Stimulated activated CD4-positive, alpha-beta T cell treated with anti-CD3 and anti-CD28 coated beads, Interleukin-1b, Interleukin-23, amount 100 ng/mL, for 1 hour (primary cell): ENCODE data around the gene PKD1.

ENCODE experiments used
- DNase-seq, 2 donors: peaks; one replicate each; pipeline ENCODE4 v3.0.0-alpha.2; 2020; ENCODE audit warnings: low read depth in 2 of 2

PKD1 gene

DNA sequence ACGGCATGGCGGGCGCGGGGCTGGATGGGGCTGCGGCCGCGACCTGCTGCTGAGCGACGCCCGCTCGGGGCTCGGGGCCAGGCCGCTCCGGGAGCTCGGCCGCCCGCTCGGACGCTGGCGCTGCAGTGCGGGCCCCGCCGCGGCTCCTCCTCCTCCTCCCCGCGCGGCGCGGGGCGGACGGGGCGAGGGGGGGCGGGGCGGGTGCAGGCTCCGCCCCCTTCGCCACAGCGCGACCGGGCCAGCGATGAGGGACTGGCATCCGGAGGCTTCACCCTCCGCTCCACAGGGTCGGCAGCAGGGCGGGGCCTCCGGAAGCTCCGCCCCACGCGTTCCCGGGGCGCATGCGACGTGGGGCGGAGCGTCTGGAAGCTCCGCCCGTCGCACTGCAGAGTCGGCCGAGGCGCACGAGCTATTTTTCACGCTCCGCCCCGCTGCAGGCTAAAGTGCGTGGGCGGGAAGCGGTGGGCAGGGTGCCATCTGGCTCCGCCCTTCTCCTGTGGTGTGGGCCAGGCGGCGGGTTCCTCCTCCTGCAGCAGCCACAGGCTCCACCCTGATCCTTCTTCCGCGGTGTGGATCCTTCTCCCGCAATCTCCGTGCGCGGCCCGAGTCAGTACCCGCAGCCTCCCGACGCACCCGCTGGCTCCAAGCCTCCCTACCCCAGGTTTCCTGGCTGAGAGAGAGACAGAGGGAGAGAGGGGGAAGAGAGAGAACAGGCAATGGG is at the start of gene PKD1:
Gene PKD1 (minus strand): TSS at position 129 of the 721 bp plus-strand sequence. CDS start 209 bp downstream, outside the sequence.
- peak; percentile 99 for DNase-seq

GRCh38 chr16:2184962-2185361 is 49.3 kb upstream of the PKD1 start:
- DNase-seq: no peak

- no peak for DNase-seq
Measured at GRCh38 chr16:2184346-2184745, 48.6 kb upstream of the PKD1 start.

DNA sequence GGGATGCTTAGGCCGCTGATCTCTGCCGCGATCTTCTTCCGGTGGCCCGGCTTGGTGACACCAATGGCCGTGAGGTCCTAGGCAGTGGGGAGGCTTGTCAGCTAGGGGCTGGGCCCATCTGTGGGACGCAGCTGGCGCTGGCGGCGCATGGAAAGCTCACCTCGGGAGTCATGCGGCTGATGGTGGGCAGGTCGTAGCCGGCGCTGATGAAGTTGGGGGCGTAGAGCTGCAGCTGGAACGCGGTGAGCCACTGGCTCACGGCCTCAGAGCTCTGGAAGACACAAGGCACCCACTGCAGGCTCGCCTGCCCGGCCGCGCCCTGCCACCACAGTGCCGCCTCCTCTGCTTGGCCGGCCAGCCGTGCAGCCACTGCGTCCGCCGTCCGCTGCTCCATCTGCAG is 48.0 kb upstream of the PKD1 start:
- DNase-seq: no peak

DNA sequence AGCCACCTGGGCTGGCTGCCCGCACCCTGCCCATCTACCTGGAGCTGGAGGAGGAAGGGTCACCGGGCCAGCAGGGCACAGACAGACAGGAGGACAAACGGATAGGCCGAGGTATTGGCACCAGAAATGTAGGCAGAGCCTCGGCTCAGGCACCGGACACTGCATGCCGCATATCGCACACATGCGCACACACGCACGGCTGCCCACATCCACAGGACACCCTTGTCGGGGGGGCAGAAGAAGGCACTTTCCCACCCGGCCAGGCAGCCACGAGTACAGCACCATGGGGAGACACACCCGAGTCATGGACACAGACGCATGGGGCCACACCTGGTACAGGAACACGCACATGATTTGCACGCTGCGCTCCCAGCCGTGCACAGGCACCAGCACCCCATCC is 46.3 kb upstream of the PKD1 start:
- no peak for DNase-seq

DNA sequence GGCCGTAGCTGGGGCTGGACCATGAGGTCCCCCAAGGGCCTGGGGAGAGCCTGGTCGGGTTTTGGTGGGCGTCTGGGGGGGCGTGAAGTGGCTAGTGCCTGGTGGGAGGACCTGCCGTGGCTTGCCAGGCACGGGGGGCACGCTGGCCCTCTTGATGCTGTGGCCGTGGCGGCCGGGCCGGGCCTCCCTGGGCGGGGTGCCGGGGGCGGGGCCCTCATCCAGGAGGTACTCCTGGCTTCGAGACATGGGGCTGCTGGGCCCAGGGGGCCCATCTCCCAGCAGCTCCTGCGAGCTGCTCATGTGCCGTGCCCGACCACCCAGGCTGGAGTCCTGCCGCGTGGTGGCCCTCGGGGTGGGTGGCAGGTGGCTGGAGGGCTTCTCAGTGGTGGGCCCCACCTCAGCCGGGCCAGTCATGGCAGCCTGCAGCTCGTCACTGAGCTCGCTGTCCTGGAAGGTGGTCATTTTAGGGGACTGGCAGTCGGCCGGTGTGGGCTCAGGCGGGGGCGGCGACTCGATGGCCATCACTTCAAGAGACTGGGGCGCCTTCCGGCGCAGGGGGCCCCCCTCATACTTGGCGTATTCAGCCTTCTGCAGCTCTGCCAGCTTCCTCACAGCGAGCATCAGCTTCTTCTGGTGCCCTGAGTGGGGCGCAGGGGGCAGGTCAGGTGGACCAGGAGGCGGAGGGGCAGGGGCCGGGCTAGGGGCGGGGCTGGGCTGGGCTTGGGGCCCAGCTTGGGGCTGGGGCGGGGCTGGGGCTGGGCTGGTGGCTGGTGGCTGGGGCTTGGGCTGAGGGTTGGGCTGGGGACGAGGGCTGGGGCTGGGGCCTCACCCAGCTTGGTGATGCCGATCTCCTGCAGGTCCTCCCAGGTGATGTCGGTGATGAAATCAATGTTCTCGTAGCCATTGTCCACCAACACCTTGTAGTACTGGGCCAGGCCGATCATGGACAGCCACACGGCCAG is 45.5 kb upstream of the PKD1 start:
- DNase-seq: no peak

GRCh38 chr16:2180461-2180860 is 44.8 kb upstream of the PKD1 start:
- DNase-seq: no peak

DNA sequence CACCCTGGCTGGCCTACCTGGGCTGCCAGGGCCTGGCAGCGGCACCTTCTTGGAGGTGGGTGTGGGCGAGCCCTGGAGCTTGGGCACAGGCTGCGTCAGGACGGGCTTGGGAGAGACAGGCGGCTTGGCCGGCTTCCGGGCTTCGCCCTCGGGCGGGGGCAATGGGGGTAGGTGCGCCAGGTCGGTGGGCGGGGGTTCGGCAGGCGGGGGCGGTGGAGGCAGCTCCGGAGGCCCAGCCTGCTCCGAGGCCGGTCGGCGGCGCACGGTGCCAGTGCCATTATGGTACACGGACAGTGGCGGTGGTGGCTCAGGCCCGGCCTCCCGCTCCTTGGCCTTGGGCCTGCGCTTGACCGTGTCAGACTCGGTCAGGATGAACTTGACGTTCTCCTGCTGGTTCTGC is 43.9 kb upstream of the PKD1 start:
- DNase-seq: no peak

DNA sequence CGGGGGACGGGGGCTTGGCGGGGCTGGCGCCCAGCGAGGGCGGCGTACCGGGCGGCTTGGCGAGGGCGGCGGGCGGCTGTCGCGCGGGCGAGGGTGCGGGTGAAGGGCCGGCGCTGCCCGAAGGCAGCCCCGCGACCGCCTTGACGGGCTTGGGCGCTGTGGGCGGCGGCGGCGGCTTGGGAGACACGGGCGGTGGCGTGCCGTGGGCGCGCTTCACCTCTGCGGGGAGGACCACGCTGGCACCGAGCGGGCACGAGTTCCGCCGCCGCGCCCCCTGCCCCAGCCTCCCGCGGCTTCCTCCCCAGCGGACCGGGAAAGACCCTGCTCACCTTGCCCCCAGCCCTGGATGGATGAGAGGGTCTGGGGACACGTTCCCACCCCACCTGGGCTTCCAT is 43.4 kb upstream of the PKD1 start:
- no peak for DNase-seq

GRCh38 chr16:2178321-2179106 is 42.8 kb upstream of the PKD1 start:
- DNase-seq: no peak

GRCh38 chr16:2177561-2177960 is 41.9 kb upstream of the PKD1 start:
- no peak for DNase-seq

GRCh38 chr16:2177101-2177500 is 41.4 kb upstream of the PKD1 start:
- DNase-seq: no peak

GRCh38 chr16:2176047-2176446 is 40.3 kb upstream of the PKD1 start:
- DNase-seq: no peak

- no peak for DNase-seq
Measured at GRCh38 chr16:2175454-2175853, 39.8 kb upstream of the PKD1 start.

GRCh38 chr16:2174396-2175131 is 38.9 kb upstream of the PKD1 start:
- DNase-seq: no peak

- DNase-seq: no peak
Measured at GRCh38 chr16:2173916-2174315, 38.2 kb upstream of the PKD1 start.

- no peak for DNase-seq
Measured at GRCh38 chr16:2173366-2173765, 37.7 kb upstream of the PKD1 start.

DNA sequence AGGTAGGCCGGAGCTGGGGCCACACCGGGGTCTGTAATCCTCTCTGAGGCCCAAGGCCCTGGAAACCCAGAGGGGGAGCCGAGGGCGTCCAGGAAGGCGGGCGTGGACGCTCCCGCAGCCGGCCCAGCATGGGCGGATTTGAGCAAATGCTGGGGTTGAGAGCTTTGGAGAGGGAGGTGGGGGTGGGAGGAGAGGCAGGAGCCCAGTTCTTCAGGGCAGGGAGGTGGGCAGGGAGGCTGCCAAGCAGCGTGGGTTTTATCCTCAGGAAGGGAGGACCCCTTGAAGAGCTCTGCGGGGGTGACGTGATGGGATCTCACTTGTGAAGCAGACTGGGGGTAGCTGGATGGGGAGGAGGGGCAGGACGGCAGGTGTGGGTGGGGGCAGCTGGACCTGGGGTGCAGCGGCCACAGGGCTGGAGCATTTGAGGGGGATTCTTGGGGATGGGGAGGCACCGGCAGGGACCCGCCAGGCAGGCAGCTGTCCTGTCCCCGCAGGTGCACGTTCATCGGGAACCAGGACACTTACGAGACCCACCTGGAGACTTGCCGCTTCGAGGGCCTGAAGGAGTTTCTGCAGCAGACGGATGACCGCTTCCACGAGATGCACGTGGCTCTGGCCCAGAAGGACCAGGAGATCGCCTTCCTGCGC is 37.1 kb upstream of the PKD1 start:
- no peak for DNase-seq

GRCh38 chr16:2171601-2172178 is 36.0 kb upstream of the PKD1 start:
- no peak for DNase-seq

GRCh38 chr16:2170587-2171435 is 35.1 kb upstream of the PKD1 start:
- no peak for DNase-seq
